ENCODE results near the gene MPZL1. TPM values are rescaled to one million over a fixed set of nuclear protein-coding genes. Genes with fewer than 3 reads are reported as not detected.
A peak's percentile ranks its signal among the peaks of the same experiment; 100 is the strongest.
"Not testable (repeated sequence)": the region's sequence is repeated elsewhere in the genome, so short reads cannot be mapped to it uniquely, and the experiment has no call there.

Gene MPZL1
- total and polyA plus RNA-seq, 12 donors: 12.1 to 101 (median 62.8) TPM

DNA sequence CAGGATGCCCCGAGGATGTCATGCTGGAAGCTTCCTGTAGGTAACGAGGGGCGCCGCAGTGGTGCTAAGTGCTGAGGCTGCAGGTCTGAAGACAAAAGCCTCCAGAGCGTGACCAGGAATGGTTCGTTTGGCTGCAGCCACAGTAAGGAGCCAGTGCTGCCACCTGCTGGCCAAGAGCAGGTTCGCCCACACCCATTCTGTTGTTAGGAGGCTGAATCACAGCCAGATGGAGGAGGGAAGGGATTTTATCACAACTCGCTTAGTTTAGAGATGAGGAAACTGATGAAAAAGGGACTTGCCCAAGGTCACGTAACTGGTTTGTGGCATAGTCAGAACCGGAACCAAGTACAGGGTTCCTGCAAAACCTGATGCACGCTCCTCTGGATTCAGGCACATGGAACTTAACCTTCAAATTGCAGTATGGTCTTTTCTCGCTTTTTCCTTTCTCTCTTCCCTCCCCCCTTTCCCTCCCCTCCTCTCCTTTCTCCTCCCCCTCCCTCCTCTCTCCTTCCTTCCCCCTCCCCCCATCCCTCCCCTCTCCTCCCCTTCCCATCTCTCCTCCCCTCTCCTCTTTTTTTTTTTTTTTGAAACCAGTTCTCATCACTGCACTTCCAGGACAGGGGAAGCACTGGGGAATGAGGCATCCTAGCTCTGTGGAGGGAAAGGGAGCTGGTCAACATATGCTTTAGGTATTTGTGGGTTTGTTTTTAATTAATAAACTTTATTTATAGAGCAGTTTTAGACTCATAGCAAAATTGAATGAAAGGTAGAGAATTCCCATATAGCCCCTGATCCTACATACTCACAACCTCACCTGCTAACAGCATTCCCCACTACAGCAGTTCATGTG, 81.8 kb downstream of the MPZL1 start:
- Histone ChIP-seq H3K27ac (no peak overlapping the region), H3K4me1 (replicated peaks in 1 of 2) (peaks cover 0 to 7% of the 10 kb centered on the region in 2 donors), H3K27me3 (no peaks in the 10 kb centered on the region), H3K36me3 (replicated peaks in 1 of 2) (no peaks in the 10 kb centered on the region), H3K9me3 (replicated peaks in 1 of 3) (no peaks in the 10 kb centered on the region), H3K4me3 (no peak overlapping the region)
- 6 to 9% (median 8%) methylated on average over 12 of the region's 12 CpGs for WGBS, 4 donors
- TF ChIP-seq, protein P1, sequence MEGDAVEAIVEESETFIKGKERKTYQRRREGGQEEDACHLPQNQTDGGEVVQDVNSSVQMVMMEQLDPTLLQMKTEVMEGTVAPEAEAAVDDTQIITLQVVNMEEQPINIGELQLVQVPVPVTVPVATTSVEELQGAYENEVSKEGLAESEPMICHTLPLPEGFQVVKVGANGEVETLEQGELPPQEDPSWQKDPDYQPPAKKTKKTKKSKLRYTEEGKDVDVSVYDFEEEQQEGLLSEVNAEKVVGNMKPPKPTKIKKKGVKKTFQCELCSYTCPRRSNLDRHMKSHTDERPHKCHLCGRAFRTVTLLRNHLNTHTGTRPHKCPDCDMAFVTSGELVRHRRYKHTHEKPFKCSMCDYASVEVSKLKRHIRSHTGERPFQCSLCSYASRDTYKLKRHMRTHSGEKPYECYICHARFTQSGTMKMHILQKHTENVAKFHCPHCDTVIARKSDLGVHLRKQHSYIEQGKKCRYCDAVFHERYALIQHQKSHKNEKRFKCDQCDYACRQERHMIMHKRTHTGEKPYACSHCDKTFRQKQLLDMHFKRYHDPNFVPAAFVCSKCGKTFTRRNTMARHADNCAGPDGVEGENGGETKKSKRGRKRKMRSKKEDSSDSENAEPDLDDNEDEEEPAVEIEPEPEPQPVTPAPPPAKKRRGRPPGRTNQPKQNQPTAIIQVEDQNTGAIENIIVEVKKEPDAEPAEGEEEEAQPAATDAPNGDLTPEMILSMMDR (IDR thresholded peaks at IDR 0.05): peak; percentile 91 to 97 (median 96)
- peak in 1 of 2 donors; percentile 14 for TF ChIP-seq POLR2A (IDR thresholded peaks at IDR 0.05)
- peak; percentile 91 to 97 (median 96) for DNase-seq
- intact Hi-C loops (cut with DNase I): loop anchor here in 1 of 2 donors (5.0 kb wide), 1 partner anchor 81 kb away; the partner anchor contains the start of gene MPZL1

DNA sequence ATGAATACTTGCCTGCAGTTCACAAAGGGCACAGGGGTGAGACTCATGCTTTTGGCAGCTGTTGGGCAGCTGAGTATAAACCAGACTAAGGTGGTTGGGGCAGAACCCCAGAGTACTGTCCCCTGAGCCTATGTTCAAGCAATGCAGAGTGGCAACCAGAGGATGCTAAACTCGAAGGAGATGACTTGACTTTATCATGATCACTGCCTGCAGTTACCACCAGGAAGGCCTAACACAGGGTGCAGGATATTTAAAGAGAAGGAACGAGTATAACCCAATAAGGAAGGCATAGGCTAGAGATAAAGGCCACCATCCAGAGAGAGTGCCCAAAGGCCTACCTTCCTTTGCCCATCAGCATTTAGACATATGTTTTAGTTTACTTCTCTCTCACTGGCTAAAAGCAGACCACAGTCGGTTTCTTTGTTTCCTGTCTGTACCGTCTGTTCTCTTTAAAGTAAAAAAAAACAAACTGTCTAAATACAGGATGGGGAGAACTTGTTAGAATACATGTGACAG, 83.3 kb downstream of the MPZL1 start:
- intact Hi-C loops (cut with DNase I): no loop called here
- no peaks in the 10 kb centered on the region for H3K27me3 ChIP-seq
- no peaks in the 10 kb centered on the region for H3K9me3 ChIP-seq (replicated peaks in 1 of 3)
- H3K36me3 ChIP-seq (replicated peaks in 1 of 2): no peaks in the 10 kb centered on the region
- TF ChIP-seq POLR2A (IDR thresholded peaks at IDR 0.05): no peak
- TF ChIP-seq, protein P1 (IDR thresholded peaks at IDR 0.05): no peak
- WGBS, 4 donors: 59 to 72% (median 69%) methylated on average over 4 of the region's 4 CpGs
- H3K4me1 ChIP-seq (replicated peaks in 1 of 2): peaks cover 0 to 7% of the 10 kb centered on the region in 2 donors
- no peak overlapping the region for H3K27ac ChIP-seq
- H3K4me3 ChIP-seq: no peak overlapping the region
- no peak for DNase-seq

GRCh38 chr1:167806235-167806634, 84.5 kb downstream of the MPZL1 start:
- H3K4me3 ChIP-seq; intact Hi-C loops (cut with DNase I); H3K27me3 ChIP-seq; DNase-seq; H3K9me3 ChIP-seq (replicated peaks in 1 of 3); H3K4me1 ChIP-seq (replicated peaks in 1 of 2); H3K36me3 ChIP-seq (replicated peaks in 1 of 2); H3K27ac ChIP-seq: not testable (repeated sequence)
- WGBS, 4 donors: 95 to 100% (median 95%) methylated on average over 3 to 23 of the region's 23 CpGs

GRCh38 chr1:167806676-167807075, 84.9 kb downstream of the MPZL1 start:
- H3K4me3 ChIP-seq; H3K36me3 ChIP-seq (replicated peaks in 1 of 2); H3K4me1 ChIP-seq (replicated peaks in 1 of 2); H3K27me3 ChIP-seq; DNase-seq; intact Hi-C loops (cut with DNase I); H3K27ac ChIP-seq; H3K9me3 ChIP-seq (replicated peaks in 1 of 3): not testable (repeated sequence)
- WGBS, 4 donors: 91 to 97% (median 95%) methylated on average over 11 to 12 of the region's 12 CpGs

DNA sequence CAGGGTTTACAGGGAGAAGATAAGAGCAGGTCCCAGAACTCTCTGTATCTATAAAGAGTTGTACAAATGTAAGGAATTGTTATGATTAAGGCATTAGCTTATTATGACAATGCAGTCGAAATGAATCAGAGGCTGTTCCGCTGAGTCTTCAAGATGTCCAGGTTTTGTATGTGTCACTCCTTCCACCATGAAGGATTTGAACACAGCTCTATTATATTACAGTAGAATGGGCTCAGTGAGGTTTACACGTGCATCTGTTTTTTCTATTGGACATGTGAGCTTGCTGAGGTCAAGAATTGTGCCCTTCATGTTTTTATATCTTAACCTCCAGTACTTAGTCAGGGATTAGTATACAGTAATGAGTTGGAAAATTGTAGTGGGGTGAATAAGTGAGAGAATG, 86.3 kb downstream of the MPZL1 start:
- Histone ChIP-seq H3K36me3 (replicated peaks in 1 of 2) (no peaks in the 10 kb centered on the region), H3K27me3 (no peaks in the 10 kb centered on the region), H3K4me1 (replicated peaks in 1 of 2) (peaks cover 0 to 4% of the 10 kb centered on the region in 2 donors), H3K27ac (no peak overlapping the region), H3K9me3 (replicated peaks in 1 of 3) (no peaks in the 10 kb centered on the region), H3K4me3 (no peak overlapping the region)
- TF ChIP-seq POLR2A (IDR thresholded peaks at IDR 0.05): no peak
- TF ChIP-seq, protein P1 (IDR thresholded peaks at IDR 0.05): no peak
- WGBS, 4 donors: 83 to 91% (median 85%) methylated on average over 3 of the region's 3 CpGs
- intact Hi-C loops (cut with DNase I): no loop called here
- no peak for DNase-seq
